WERI-Rb-1 (cell line): ENCODE data around the gene GJC3.
"Not testable (repeated sequence)": the region's sequence is repeated elsewhere in the genome, so short reads cannot be mapped to it uniquely, and the experiment has no call there.

ENCODE experiments used
- DNase-seq: peaks from one replicate; pipeline ENCODE4 v3.0.0-alpha.2; 2020
- H3K27ac ChIP-seq: fragments of 250-450 bp; sonication (Bioruptor Pico); 2 replicates; pipeline ENCODE4 v1.5.1; 2020; ENCODE audit warnings: mild to moderate bottlenecking, moderate library complexity
- H3K27me3 ChIP-seq: fragments of 250-450 bp; sonication (Bioruptor Pico); 2 replicates; pipeline ENCODE4 v1.5.1; 2021; ENCODE audit warnings: mild to moderate bottlenecking, low read depth, moderate library complexity; ENCODE audit not compliant: insufficient read depth, severe bottlenecking
- H3K36me3 ChIP-seq: fragments of 250-450 bp; sonication (Bioruptor Pico); 2 replicates; pipeline ENCODE4 v1.5.1; 2020; ENCODE audit warnings: mild to moderate bottlenecking, moderate library complexity
- H3K4me3 ChIP-seq: 2 replicates; pipeline ENCODE4 v1.5.1; 2011; ENCODE audit warnings: low read depth, mild to moderate bottlenecking, control low read depth, low read length
- H3K9me3 ChIP-seq: fragments of 250-450 bp; sonication (Bioruptor Pico); 2 replicates; pipeline ENCODE4 v1.5.1; 2021; ENCODE audit warnings: mild to moderate bottlenecking, moderate library complexity; ENCODE audit not compliant: severe bottlenecking
- TF ChIP-seq, protein P1 (sequence below): IDR thresholded peaks from 2 replicates; pipeline ENCODE4 v1.5.1; 2011; ENCODE audit warnings: low read depth, mild to moderate bottlenecking, control low read depth, inconsistent platforms, low read length

GJC3 gene

DNA sequence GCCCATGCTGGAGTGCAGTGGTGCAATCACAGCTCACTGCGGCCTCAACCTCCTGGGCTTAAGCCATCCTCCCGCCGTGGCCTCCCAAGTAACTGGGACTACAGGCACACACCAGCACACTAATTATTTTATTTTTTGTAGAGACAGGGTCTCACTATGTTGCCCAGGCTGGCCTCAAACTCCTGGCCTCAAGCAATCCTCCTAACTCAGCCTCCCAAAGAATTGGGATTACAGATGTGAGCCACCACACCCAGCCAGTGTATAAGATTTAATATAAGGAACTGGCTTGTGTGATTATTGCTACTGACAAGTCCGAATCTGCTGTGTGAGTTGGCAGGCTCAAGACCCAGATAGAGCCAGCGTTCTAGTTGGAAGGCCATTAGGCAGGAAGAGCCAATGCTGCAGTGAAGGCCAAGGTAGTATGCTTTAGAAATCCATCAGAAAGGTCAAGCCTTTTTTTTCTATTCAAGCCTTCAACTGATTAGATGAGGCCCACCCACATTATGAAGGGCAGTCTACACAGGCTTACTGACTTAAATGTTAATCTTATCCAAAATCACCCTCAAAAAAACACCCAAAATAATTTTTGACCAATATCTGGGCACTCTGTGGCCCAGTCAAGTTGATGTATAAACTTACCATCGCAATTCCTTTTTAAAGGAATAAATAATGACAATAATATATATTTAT is 29.4 kb downstream of the GJC3 start:
- Histone ChIP-seq H3K36me3 (peaks cover 44% of the 10 kb centered on the region), H3K27ac (no peak overlapping the region), H3K9me3 (no peaks in the 10 kb centered on the region), H3K4me3 (no peak overlapping the region), H3K27me3 (no peaks in the 10 kb centered on the region)
- DNase-seq = no peak
- TF ChIP-seq, protein P1, sequence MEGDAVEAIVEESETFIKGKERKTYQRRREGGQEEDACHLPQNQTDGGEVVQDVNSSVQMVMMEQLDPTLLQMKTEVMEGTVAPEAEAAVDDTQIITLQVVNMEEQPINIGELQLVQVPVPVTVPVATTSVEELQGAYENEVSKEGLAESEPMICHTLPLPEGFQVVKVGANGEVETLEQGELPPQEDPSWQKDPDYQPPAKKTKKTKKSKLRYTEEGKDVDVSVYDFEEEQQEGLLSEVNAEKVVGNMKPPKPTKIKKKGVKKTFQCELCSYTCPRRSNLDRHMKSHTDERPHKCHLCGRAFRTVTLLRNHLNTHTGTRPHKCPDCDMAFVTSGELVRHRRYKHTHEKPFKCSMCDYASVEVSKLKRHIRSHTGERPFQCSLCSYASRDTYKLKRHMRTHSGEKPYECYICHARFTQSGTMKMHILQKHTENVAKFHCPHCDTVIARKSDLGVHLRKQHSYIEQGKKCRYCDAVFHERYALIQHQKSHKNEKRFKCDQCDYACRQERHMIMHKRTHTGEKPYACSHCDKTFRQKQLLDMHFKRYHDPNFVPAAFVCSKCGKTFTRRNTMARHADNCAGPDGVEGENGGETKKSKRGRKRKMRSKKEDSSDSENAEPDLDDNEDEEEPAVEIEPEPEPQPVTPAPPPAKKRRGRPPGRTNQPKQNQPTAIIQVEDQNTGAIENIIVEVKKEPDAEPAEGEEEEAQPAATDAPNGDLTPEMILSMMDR = no peak

DNA sequence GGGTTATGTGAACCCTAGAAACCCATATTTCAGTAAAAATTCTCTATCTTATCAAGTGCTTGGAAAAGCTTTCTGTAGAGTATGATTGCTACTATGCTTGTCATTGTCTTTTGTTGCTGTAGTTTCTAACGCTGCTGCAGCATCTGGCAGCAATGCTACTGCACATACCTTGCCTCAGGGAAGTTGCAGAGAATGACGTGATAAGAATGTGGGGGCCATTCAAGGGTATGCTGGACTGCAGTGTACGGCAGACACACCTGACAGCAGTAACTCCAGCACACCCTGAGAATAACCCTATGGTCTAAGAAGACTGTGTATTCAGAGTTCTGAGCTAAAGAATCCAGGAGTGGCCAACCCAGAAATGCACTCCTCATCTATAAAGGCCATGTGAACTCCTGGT is 30.6 kb downstream of the GJC3 start:
- no peak overlapping the region for H3K27ac ChIP-seq
- DNase-seq = no peak

DNA sequence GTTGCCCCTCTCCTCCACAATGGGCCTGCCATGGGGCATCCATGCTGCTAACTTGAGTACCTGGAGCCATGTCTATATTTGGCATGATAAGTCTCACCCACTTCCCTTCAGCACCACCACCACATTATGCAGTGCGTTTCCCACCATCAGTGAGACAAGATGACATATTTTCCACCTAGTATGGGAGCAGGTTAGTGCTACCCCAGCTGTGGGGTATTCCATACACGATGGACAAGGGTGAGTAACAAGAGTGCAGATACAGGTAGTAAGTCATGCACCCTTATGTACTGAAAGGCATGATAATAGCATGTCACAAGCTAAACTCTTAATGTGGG is 31.4 kb downstream of the GJC3 start:
- Histone ChIP-seq H3K9me3 (no peaks in the 10 kb centered on the region), H3K27ac (no peak overlapping the region), H3K4me3 (no peak overlapping the region), H3K27me3 (no peaks in the 10 kb centered on the region), H3K36me3 (peaks cover 30% of the 10 kb centered on the region)
- DNase-seq = no peak
- TF ChIP-seq, protein P1 = no peak

More for the DNA sequence above, 30.6 kb downstream of the GJC3 start:
- Histone ChIP-seq H3K27me3 (no peaks in the 10 kb centered on the region), H3K36me3 (peaks cover 38% of the 10 kb centered on the region), H3K9me3 (no peaks in the 10 kb centered on the region), H3K4me3 (no peak overlapping the region)
- TF ChIP-seq, protein P1 = no peak

DNA sequence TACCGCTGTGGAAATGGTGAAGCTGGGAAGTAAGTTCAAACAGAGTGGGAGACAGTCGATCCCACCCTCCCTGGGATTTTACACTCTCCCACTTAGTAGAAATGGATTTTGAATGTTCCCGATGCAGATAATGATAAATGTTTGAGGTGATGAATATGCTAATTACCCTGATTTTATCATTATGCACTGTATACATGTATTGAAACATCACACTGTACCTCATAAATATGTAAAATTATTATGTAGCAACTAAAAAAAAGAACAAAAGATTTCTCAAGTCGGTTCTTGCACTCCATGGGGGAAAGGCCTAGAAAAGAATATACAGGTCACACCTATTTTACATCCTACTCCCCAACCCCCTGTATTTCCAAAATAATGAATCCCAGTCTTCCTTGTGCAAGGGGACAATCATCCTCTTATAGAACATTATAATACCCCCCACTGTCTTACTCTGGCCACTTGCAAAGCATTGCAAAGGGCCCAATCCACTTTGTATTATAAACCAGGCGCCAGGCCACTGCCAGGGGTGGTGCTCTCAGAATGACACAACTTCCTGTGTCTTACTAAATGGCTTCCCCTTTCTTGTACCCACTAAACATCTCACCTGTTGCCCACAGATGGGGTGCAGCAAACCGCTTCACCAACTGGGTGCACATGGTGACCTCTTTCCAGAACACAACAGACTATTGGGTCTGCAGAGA is 31.9 kb downstream of the GJC3 start:
- H3K27me3 ChIP-seq = no peaks in the 10 kb centered on the region
- DNase-seq = no peak
- H3K27ac ChIP-seq = no peak overlapping the region
- TF ChIP-seq, protein P1 = no peak
- H3K4me3 ChIP-seq = no peak overlapping the region
- peaks cover 25% of the 10 kb centered on the region for H3K36me3 ChIP-seq
- no peaks in the 10 kb centered on the region for H3K9me3 ChIP-seq

DNA sequence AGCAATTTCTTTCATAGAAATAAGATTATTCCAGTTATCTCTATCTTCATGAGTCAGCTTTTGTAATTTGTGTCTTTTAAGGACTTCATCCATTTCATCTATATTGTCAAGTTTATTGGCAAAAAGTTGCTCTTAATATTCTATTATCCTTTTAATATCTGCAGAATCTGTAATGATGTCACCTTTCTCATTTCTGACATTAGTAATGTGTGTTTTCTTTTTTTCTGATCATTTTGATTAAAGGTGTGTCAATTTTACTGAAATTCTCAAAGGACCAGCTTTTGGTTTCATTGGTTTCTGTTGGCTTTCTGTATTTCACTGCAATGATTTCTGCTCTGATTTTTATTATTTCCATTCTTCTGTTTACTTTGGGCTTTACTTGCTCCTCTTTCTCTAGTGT is 34.7 kb downstream of the GJC3 start:
- Histone ChIP-seq H3K36me3 (peaks cover 17% of the 10 kb centered on the region), H3K9me3 (no peaks in the 10 kb centered on the region), H3K27me3 (no peaks in the 10 kb centered on the region), H3K4me3 (no peak overlapping the region), H3K27ac (no peak overlapping the region)
- TF ChIP-seq, protein P1 = no peak
- no peak for DNase-seq

DNA sequence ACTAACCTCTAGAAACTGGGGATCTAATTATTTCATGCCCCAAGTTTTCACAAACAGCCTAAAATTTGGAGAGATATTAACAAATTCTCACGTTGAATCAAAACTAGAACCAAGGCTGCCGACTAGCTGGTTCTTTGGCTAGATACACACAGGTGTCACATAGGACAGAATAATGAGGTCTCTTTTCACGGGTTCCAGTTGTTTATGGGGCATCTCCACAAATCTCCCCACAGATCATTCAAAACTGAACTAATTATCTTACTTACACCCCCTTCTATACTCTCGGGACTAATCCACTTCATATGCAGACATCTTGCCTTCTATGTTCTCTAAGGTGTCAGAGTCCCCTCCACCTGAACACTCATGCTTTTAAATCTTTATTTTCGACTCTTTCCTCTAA is 36.1 kb downstream of the GJC3 start:
- DNase-seq = no peak
- TF ChIP-seq, protein P1 = no peak
- H3K4me3 ChIP-seq = no peak overlapping the region
- H3K9me3 ChIP-seq = no peaks in the 10 kb centered on the region
- H3K27ac ChIP-seq = no peak overlapping the region
- H3K36me3 ChIP-seq = peaks cover 21% of the 10 kb centered on the region
- H3K27me3 ChIP-seq = no peaks in the 10 kb centered on the region

DNA sequence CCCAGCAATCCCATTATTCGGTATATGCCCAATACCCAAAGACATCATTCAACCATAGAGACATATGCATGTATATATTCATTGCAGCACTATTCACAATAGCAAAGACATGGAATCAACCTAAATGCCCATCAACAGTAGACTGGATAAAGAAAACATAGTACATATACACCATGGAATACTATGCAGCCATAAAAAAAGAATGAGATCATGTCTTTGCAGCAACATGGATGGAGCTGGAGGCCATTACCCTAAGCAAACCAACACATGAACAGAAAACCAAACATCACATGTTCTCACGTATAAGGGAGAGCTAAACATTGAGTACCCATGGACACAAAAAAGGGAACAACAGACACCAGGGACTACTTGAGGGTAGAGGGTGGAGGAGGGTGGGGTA is 39.1 kb downstream of the GJC3 start:
- not testable (repeated sequence) for H3K27ac ChIP-seq

DNA sequence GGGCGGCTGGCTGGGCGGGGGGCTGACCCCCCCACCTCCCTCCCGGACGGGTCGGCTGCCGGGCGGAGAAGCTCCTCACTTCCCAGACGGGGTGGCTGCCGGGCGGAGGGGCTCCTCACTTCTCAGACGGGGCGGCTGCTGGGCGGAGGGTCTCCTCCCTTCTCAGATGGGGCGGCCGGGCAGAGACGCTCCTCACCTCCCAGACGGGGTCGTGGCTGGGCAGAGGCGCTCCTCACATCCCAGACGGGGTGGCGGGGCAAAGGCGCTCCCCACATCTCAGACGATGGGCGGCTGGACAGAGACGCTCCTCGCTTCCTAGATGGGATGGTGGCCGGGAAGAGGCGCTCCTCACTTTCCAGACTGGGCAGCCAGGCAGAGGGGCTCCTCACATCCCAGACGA is 41.1 kb downstream of the GJC3 start:
- DNase-seq, H3K27me3 ChIP-seq, H3K4me3 ChIP-seq, H3K9me3 ChIP-seq, H3K27ac ChIP-seq: not testable (repeated sequence)
- peaks cover 21% of the 10 kb centered on the region for H3K36me3 ChIP-seq

More for the DNA sequence above, 39.1 kb downstream of the GJC3 start:
- H3K9me3 ChIP-seq, H3K27me3 ChIP-seq, H3K4me3 ChIP-seq, DNase-seq: not testable (repeated sequence)
- H3K36me3 ChIP-seq = peaks cover 21% of the 10 kb centered on the region
